EL (cell line): Measurements from ENCODE around the gene TMEM191B.
A peak's percentile ranks its signal among the peaks of the same experiment; 100 is the strongest.
"Not testable (repeated sequence)": the region's sequence is repeated elsewhere in the genome, so short reads cannot be mapped to it uniquely, and the experiment has no call there.

Experiments used
- DNase-seq: peaks from one replicate; pipeline ENCODE4 v3.0.0-alpha.2; 2016

Gene TMEM191B

GRCh38 chr22:18558939-18559338, 31.3 kb downstream of the TMEM191B start:
- DNase-seq = not testable (repeated sequence)

- DNase-seq = not testable (repeated sequence)
Measured at GRCh38 chr22:18560099-18560974, 32.7 kb downstream of the TMEM191B start.

- not testable (repeated sequence) for DNase-seq
Measured at GRCh38 chr22:18570509-18571246, 43.1 kb downstream of the TMEM191B start.

GRCh38 chr22:18573483-18574164, 46.0 kb downstream of the TMEM191B start:
- DNase-seq = not testable (repeated sequence)

- not testable (repeated sequence) for DNase-seq
Measured at GRCh38 chr22:18574555-18574954, 47.0 kb downstream of the TMEM191B start.

GRCh38 chr22:18575686-18576085, 48.1 kb downstream of the TMEM191B start:
- DNase-seq = not testable (repeated sequence)

- not testable (repeated sequence) for DNase-seq
Measured at GRCh38 chr22:18577090-18577818, 49.7 kb downstream of the TMEM191B start.

GRCh38 chr22:18577847-18578246, 50.2 kb downstream of the TMEM191B start:
- DNase-seq = peak; percentile 40
